PC-3 (cell line): ENCODE results near the gene METAP1.

Experiments used
- EZH2 ChIP-seq: fragments of 300-600 bp; sonication (generic); IDR thresholded peaks from one replicate; pipeline ENCODE4 v1.6.1; 2017; ENCODE audit warnings: antibody characterized with exemption, mild to moderate bottlenecking, low read length; ENCODE audit not compliant: unreplicated experiment
- TF ChIP-seq, protein P1 (sequence below): fragments of 300-600 bp; sonication (generic); conservative IDR thresholded peaks from 2 replicates; pipeline ENCODE4 v1.5.1; 2017; ENCODE audit warnings: antibody characterized with exemption, low read depth, mild to moderate bottlenecking, low read length

GRCh38 chr4:98976716-98977115 lies 18.8 kb upstream of the METAP1 start:
- TF ChIP-seq, protein P1, sequence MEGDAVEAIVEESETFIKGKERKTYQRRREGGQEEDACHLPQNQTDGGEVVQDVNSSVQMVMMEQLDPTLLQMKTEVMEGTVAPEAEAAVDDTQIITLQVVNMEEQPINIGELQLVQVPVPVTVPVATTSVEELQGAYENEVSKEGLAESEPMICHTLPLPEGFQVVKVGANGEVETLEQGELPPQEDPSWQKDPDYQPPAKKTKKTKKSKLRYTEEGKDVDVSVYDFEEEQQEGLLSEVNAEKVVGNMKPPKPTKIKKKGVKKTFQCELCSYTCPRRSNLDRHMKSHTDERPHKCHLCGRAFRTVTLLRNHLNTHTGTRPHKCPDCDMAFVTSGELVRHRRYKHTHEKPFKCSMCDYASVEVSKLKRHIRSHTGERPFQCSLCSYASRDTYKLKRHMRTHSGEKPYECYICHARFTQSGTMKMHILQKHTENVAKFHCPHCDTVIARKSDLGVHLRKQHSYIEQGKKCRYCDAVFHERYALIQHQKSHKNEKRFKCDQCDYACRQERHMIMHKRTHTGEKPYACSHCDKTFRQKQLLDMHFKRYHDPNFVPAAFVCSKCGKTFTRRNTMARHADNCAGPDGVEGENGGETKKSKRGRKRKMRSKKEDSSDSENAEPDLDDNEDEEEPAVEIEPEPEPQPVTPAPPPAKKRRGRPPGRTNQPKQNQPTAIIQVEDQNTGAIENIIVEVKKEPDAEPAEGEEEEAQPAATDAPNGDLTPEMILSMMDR, result no peak
- no peak for TF ChIP-seq EZH2
